GM18517 (cell line): ENCODE results near the gene ZNF429.
"Not testable (repeated sequence)": the region's sequence is repeated elsewhere in the genome, so short reads cannot be mapped to it uniquely, and the experiment has no call there.

Experiments used
- ATAC-seq: cut with Tn5 transposase; IDR thresholded peaks from one replicate; pipeline ENCODE4 v1.9.1; 2021; ENCODE audit warnings: mild to moderate bottlenecking, moderate library complexity; ENCODE audit not compliant: unreplicated experiment

ZNF429 gene

DNA sequence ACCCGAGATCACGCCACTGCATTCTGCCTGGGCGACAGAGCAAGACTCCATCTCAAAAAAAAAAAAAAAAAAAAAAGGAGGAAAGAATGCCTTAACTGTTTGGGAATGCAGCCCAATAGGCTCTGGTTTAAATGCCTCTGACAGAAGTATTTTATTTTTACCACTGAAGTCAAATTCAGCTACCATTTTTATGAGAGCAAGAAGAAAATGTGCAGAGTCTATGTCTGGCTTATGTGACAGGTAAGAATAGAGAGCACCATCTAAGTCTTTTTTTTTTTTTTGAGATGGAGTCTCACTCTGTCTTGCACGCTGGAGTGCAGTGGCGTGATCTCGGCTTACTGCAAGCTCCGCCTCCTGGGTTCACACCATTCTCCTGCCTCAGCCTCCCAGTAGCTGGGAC, 7.2 kb downstream of the ZNF429 start:
- not testable (repeated sequence) for ATAC-seq

DNA sequence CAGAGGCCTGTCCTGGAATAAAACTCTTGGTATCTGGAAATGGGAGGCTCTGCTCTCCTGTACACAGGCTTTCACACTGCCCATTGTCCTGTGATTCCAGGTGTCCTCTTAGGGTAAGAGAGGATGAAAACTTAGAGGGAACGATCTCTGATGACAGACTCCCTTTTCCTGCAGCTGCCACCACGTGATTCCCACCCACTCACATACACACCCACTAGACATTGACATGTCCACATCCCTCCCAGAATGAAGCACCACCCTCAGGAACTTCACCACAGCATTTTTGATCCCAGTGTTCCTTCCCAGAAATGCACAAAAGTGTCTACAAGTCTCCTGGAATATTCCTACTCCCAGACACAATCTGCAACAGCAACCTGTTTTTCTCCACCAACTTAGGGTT, 8.2 kb downstream of the ZNF429 start:
- ATAC-seq: no peak

DNA sequence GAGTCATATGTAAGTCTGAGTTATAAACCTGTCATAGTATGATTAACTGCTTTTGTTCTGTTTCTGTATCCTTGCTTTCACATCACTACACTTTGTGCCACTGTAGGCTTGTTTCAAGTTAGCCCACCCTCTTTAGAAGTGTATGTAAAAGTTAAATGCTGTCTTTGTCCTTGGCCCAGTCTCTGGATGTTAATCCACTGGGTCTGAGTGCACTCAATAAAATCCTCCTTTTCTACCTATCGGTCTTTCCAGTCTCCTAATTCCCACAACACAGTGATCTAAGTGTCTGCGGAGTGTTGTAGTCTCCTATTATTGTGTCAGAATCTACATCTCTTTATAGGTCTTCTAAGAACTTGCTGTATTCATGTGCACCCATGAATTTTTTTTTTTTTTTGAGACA, 14.1 kb downstream of the ZNF429 start:
- ATAC-seq: no peak

DNA sequence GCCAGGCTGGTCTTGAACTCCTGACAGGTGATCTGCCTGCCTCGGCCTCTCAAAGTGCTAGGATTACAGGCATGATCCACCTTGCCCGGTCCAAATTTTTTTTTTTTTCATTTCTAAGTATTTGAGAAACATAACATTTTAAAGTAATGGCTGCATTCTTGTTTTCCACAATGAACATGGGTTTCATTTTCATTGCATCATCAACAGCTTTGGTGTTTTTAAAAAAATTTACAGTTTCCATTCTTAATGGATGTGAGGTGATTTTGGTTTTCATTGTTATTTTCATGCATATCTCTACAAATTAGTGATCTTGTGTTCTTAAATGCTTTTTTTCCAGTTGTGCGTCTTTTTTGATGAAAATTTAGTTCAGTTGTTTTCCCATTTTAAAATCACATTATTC, 27.5 kb downstream of the ZNF429 start:
- no peak for ATAC-seq

DNA sequence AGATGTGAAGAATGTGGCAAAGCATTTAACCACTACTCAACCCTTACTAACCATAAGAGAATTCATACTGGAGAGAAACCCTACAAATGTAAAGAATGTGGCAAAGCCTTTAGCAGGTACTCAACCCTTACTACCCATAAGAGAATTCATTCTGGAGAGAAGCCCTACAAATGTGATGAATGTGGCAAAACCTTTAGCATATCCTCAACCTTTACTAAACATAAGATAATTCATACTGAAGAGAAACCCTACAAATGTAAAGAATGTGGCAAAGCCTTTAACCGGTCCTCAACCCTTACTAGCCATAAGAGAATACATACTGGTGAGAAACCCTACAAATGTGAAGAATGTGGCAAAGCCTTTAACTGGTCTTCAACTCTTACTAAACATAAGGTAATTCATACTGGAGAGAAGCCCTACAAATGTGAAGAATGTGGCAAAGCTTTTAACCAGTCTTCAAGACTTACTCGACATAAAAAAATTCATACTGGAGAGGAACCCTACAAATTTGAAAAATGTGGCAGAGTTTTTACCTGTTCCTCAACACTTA, 31.4 kb downstream of the ZNF429 start:
- ATAC-seq: not testable (repeated sequence)

DNA sequence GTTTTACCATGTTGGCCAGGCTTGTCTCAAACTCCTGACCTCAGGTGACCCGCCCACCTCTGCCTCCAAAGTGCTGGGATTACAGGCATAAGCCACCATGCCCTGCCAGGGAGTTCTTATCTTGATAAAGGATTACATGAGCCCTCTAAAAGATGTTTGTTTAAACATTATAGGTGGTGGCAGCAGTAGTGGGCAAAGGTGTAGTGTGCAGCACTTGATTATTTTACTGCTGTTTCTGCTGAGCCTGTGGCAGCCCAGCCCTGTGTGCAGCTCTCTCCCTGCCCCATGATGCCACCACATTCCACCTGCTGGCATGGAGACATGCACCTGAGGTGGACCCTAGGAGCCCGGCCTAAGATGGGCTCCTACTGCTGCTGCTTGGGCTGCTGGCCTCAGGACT, 54.0 kb downstream of the ZNF429 start:
- ATAC-seq: no peak

DNA sequence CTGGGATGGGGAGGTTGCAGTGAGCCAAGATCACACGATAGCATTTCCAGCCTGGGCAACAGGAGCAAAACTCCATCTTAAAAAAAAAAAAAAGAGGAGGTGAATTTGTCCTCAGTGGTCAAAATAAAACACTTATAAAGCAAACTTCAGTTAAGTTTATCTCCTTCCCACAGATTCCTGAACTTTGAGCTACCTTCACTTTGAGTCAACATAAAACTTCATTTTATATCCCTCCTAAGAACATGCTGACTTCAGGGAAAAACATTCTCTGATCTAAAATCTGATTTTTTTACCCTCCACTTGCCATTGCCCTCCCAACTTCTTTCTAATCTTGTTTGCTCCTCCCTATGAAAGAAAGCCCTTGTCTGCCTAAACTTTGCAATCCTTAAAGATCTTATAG, 59.0 kb downstream of the ZNF429 start:
- no peak for ATAC-seq

DNA sequence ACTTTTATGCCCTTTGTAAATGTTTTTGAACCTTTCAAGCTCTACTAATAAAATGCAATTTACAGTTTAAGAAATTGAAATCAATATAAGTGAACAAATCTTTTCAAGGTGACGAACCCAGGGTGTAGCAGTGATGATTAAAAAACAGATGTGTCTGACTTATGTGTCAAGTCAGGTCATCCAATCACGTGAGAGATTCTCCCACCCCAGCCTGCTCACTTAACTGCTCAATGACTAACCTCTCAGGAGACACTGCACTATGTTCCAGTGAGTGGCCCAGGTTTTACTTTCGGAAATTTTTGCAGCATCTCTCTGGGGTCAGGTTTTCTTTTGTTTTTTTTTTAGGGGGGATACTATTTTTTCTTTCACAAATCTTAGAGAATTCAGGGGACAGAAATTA, 60.7 kb downstream of the ZNF429 start:
- no peak for ATAC-seq

DNA sequence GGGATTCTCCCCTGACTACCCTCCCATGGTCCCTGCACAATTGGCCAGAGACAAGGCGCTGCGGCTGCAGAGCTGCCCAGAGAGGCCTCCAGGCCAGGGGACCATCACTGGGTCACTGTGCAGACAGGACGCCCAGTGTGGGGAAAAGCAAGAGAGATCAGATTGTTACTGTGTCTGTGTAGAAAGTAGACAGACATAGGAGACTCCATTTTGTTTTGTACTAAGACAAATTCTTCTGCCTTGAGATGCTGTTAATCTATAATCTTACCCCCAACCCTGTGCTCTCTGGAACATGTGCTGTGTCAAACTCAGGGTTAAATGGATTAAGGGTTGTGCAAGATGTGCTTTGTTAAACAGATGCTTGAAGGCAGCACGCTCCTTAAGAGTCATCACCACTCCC, 62.4 kb downstream of the ZNF429 start:
- not testable (repeated sequence) for ATAC-seq

DNA sequence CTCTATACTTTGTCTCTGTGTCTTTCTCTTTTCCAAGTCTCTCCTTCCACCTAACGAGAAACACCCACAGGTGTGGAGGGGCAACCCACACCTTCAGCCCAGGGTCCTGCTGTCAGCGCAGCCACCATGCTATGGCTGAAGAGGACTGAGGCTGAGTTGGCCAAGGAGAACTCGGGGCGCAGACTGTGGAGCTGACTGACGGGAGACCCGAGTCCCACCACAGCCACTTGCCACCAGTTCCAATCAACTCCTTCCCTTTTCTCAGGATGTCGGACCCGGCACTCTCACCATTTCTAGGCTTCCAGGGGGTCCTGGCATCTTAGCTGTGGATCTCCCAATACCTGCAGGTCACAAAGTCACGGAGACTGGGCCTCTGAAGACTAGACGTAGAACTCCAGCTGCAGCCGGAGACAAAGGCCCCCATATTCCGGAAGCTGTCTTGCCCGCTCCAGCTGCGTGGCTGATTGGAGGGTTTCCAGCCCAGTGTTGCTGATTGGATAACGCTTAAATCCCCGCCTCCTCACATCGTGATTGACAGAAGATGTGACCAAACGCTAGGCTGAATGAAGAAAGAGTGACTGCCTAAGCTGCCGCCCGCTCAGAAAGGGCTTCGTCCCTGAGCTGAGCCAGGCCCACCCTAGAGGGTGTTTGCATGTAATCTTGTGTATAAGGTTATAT, 63.6 kb downstream of the ZNF429 start:
- ATAC-seq: no peak

DNA sequence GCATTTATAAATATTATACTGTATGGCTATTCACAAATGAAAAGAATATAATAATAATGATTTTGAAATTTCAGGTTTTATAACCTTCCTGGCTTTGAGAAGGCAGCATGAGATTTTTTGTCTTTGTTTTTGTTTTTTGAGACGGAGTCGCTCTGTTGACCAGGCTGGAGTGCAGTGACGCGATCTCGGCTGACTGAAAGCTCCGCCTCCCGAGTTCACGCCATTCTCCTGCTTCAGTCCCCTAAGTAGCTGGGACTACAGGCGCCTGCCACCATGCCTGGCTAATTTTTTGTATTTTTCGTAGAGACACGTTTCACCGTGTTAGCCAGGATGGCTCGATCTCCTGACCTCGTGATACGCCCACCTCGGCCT, 64.1 kb downstream of the ZNF429 start:
- ATAC-seq: no peak

DNA sequence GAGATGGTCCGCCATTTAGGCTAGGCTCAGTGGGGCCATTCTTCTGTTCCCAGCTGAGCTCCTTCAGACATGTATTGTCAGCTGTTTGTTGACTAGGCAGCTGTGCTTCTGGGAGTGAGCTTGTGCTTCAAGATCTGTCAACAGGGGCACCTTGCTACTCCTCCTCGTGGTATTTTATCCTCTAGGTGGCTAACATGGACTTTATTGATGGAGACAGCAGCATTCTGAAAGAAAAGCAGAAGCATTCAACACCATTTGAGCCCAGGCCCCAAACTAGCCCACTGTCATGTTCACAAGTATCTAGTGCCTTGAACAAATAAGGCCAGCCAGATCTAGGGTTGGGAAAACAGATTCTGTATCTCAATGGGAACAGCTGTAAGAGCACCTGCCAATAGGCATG, 65.9 kb downstream of the ZNF429 start:
- no peak for ATAC-seq

DNA sequence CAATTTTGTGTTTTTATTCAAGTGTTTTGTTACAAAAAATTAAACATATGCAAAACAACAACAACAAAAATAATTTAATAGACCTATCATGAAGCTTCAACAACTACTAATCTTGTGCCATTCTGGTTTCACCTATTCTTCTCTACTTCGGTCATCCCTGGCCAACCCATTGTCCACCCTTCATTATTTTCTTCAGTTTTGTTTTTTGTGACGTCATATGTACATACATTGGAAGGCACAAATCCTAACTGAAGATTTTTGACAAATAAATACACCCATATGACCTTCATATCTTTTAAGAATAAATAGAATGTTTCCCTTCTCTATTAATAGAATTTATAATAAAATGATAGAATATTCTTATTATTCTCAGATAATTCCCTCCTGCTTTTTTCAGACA, 69.2 kb downstream of the ZNF429 start:
- ATAC-seq: no peak

DNA sequence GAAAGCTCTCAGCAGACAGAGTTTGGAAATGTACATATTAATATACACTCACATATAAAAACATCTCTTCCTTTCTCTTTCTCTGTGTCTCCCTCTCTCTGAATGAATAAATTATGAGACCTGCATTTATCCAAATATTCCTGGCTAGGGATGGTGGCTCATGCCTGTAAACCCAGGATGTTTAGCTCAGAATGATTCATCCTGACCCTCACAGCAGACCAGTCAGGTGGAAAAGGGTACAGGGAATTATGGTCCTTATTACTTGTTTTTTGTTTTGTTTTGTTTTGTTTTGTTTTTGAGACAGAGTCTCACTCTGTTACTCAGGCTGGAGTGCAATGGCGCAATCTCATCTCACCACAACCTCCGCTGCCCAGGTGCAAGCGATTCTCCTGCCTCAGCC, 71.1 kb downstream of the ZNF429 start:
- ATAC-seq: no peak

DNA sequence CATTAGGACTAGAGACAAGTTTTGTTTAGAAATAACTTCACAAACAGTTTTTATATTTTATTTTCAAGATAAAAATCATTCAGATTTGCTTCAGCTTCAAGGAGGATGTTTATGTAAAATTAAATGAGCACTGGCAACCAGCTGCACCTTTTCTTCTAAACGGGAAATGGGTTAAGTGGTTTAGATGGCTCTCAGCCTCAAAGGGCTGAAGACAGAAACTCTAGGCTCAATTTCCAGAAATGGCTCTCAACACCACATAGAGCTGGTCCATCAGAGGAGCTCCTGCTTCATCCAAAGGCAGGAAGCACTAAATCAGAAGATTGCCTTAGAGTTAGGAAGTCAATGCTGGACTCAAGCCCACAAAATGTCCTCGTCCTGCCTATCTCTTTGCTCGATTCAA, 74.7 kb downstream of the ZNF429 start:
- ATAC-seq: no peak

DNA sequence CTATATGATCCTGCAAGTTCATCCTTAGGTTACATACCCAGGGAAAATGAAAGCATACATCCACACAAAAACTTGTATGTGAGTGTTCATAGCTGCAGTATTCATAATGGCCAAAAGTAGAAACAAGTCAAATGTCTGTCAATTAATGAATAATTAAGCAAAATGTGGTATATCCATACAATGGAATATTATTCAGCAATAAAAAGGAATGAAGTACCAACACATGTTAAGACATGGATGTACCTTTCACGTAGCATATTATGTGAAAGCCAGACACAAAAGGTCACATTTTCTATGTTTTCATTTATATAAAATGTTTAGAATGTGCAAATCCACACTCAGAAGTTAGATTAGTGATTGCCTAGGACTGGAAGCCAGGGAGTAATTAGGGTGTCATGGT, 75.4 kb downstream of the ZNF429 start:
- ATAC-seq: no peak

DNA sequence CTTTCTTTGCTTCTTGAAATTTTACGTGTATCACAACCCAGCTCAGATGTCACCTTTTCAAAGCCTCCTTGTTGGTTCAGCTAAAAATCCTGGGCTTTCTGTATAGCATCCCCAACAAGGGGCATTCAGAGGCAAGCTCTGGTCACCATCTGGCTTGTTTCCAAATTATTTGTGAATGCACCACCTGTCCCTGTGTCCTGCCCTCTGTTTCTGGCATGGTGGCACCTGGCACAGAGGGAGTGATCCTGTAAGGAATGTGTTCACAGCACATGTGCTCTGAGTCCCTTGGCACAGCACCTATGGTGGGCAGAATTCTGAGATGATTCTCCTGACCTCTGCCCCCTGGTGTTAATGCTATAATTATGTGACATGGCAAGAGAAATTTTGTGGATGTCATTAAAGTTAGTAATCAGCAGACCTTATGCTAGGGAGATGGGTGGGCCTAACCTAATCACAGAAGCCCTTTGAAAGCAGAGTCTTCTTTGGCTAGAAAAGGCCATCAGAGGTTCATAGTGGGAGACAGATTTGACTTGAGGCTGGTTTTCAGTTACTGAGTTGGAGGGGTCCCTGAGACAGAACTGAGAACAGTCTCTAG, 76.3 kb downstream of the ZNF429 start:
- ATAC-seq: no peak

DNA sequence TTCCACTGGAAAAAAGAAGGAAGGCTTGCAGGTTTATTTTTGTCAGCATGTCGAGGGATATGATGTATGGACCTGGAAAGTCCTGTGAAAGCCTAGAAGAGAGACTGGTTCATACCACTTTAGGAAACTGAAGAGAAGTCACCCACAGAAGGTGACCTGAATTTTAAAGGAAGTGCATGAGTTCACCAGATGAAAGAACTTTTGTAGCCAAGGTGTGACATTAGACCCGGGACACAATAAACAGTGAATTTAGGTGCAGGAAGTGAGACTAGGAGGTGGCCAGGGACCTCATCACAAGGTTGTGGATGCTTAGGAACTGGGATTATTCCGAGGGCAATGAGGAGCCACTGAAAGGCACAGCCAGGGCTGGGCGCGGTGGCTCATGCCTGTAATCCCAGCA, 79.1 kb downstream of the ZNF429 start:
- ATAC-seq: no peak

DNA sequence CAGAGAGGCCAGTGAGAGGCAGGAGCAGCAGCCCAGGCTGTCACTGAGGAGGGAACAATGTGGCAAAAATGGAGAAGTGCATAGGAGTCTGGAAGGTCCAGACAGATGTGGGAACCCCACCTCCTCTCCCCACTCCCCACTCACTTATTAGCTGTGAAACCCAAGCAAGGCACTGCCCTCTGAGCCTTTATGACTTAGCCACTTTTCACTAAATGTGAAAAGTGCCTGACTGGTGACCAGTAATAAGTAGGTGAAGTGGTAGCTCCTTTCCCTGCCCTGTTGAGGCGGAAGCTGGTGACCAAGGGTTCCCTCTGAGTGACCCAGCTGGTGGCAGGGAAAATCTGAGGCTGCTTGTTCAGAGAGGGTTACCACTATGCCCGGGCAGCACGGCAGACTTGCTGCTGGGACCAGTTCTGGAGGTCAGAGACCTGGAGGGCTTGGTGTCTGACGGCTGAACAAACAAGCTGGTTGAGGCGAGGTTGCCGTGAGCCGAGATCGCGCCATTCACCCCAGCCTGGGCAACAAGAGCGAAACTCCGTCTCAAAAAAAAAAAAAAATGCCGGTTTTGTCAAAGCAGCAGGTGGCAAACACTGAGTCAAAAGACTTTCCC, 80.0 kb downstream of the ZNF429 start:
- ATAC-seq: no peak

DNA sequence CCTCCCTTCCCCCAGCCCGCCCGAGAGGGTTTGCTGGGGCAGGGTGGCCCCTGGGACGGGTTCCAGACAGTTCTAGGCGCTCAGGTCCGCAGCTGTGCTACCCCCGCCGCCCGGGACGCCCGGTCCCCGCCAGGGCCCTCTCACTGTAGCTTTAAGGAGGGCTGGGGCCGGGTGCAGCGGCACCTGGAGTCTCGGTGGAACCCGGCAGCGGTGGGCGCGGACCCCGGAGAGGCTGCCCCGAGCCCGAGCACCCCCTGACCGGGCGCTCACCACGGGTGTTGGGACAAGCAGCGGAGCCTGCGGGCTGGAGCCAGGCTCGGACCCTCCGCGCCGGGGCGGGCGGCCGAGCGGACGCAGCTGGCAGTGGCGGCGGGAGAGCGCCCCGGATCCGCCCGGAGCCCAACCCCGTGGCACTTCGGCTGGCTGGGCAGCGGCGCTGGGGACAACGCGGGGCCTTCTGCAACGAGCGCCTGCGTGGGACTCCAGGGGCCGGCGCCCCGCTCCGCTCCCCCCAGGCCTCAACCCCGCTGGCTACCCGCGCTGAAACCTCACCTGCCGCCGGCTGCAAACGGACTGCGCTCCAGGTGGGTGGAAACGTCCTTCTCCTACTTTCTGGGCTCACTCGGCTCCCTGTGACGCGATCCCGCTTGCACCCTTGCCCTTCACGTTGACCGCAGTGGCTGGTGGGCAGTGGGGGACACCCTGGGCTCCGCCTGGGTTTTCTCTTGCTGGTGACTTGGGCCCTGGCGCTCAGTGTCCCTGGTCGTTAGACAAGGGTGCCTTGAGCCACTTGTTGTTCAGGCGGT, 81.1 kb downstream of the ZNF429 start:
- no peak for ATAC-seq

DNA sequence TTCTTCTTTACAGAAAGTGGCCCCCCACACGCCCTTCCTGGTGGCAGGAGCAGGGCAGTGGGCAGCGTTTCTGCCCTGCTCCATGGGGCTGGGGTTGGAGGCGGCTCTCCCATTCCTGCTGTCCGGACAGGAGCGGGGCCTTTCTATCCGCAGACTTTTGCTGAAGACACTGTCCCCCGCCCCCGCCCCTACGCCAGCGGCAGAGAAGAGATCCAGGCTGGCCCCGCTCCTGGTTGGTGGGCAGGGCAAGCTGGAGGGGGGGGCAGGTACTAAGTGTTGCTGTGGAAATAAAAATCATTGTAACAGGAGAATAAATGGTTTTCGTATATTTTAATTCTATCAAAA, 81.7 kb downstream of the ZNF429 start:
- ATAC-seq: no peak

DNA sequence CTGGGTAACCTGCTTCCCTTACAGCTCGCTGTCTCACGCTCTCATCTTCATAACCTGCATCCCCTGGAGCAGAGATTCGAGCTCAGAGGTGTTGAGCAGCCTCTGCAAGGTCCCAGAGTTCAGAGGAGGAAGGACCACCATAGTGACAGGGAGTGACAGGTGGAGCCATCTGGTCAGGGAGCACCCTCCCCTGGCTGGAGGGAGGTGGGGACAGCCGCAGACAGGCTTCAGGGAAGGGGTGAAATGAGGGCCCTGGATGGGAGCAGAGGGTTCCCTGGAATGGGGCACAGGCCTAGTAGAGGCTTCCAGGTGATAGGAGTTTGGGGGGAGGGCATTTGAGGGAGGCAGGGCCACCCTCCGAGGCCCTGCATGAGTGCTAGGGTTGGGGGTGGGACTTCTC, 82.1 kb downstream of the ZNF429 start:
- ATAC-seq: no peak
